Fibroblast of skin of scalp (primary cell): Measurements from ENCODE around the gene ANKS1A. TPM values are rescaled to one million over a fixed set of nuclear protein-coding genes. Genes with fewer than 3 reads are reported as not detected.
"Not testable (repeated sequence)": the region's sequence is repeated elsewhere in the genome, so short reads cannot be mapped to it uniquely, and the experiment has no call there.

Experiments used
- DNase-seq: peaks from one replicate; pipeline ENCODE4 v3.0.0-alpha.2; 2013
- polyA plus RNA-seq, 2 experiments: library from polyadenylated mRNA; unstranded; fragments of 120-200 nt; gene quantifications; one replicate each; pipeline ENCODE4 v1.2.1, GENCODE V29; 2013; ENCODE audit not compliant: insufficient read length in 2 of 2

Gene ANKS1A
- polyA plus RNA-seq (2013, experiment 1 of 2; ENCODE audit: insufficient read length), result 11.1 TPM
- polyA plus RNA-seq (2013, experiment 2 of 2; ENCODE audit: insufficient read length), result 12.6 TPM

GRCh38 chr6:34888874-34889555, at the start of gene ANKS1A:
TSS of gene ANKS1A (plus strand) at chr6:34889255. CDS start at chr6:34889403, 148 bp downstream.
- DNase-seq, result peak; percentile 43

- DNase-seq, result no peak
Measured at GRCh38 chr6:34839666-34840352, 49.2 kb upstream of the ANKS1A start.

GRCh38 chr6:34849066-34849465, 40.0 kb upstream of the ANKS1A start:
- not testable (repeated sequence) for DNase-seq

GRCh38 chr6:34851361-34851760, 37.7 kb upstream of the ANKS1A start:
- DNase-seq, result no peak

GRCh38 chr6:34852406-34853085, 36.5 kb upstream of the ANKS1A start:
- DNase-seq, result peak; percentile 5

GRCh38 chr6:34855463-34855862, 33.6 kb upstream of the ANKS1A start:
- DNase-seq, result no peak

- DNase-seq, result no peak
Measured at GRCh38 chr6:34858681-34859080, 30.4 kb upstream of the ANKS1A start.

- DNase-seq, result no peak
Measured at GRCh38 chr6:34859951-34860350, 29.1 kb upstream of the ANKS1A start.

GRCh38 chr6:34860776-34861175, 28.3 kb upstream of the ANKS1A start:
- DNase-seq, result no peak

GRCh38 chr6:34864007-34864406, 25.0 kb upstream of the ANKS1A start:
- DNase-seq, result no peak

GRCh38 chr6:34865107-34865506, 23.9 kb upstream of the ANKS1A start:
- no peak for DNase-seq

- DNase-seq, result no peak
Measured at GRCh38 chr6:34866509-34866908, 22.5 kb upstream of the ANKS1A start.

- no peak for DNase-seq
Measured at GRCh38 chr6:34867484-34867883, 21.6 kb upstream of the ANKS1A start.

GRCh38 chr6:34871853-34872252, 17.2 kb upstream of the ANKS1A start:
- no peak for DNase-seq

GRCh38 chr6:34872332-34872731, 16.7 kb upstream of the ANKS1A start:
- DNase-seq, result no peak

- DNase-seq, result no peak
Measured at GRCh38 chr6:34875292-34876213, 13.5 kb upstream of the ANKS1A start.

GRCh38 chr6:34876472-34876871, 12.6 kb upstream of the ANKS1A start:
- DNase-seq, result no peak

GRCh38 chr6:34877259-34877658, 11.8 kb upstream of the ANKS1A start:
- no peak for DNase-seq

GRCh38 chr6:34877869-34878485, 11.1 kb upstream of the ANKS1A start:
- DNase-seq, result no peak

GRCh38 chr6:34884073-34884472, 5.0 kb upstream of the ANKS1A start:
- not testable (repeated sequence) for DNase-seq

GRCh38 chr6:34884996-34885395, 4.1 kb upstream of the ANKS1A start:
- no peak for DNase-seq

- not testable (repeated sequence) for DNase-seq
Measured at GRCh38 chr6:34885837-34886236, 3.2 kb upstream of the ANKS1A start.
